BE2C (cell line): ENCODE results near the gene RPS6KA5.

Source experiments
- DNase-seq: peaks from one replicate; pipeline ENCODE4 v3.0.0-alpha.2; 2020
- H3K27me3 ChIP-seq: fragments of 250-450 bp; sonication (Bioruptor Pico); 2 replicates; pipeline ENCODE4 v1.5.1; 2020; ENCODE audit warnings: mild to moderate bottlenecking
- H3K36me3 ChIP-seq: fragments of 250-450 bp; sonication (Bioruptor Pico); 2 replicates; pipeline ENCODE4 v1.5.1; 2020; ENCODE audit warnings: mild to moderate bottlenecking
- H3K4me1 ChIP-seq: fragments of 250-450 bp; sonication (Bioruptor Pico); 2 replicates; pipeline ENCODE4 v1.5.1; 2020
- H3K4me3 ChIP-seq: 2 replicates; pipeline ENCODE4 v1.5.1; 2011; ENCODE audit warnings: low read depth, low read length
- H3K9me3 ChIP-seq: fragments of 250-450 bp; sonication (Bioruptor Pico); 2 replicates; pipeline ENCODE4 v1.5.1; 2020
- CTCF ChIP-seq: IDR thresholded peaks from 2 replicates; pipeline ENCODE4 v1.5.1; 2012; ENCODE audit warnings: mild to moderate bottlenecking, low read depth, low read length

Gene RPS6KA5

DNA sequence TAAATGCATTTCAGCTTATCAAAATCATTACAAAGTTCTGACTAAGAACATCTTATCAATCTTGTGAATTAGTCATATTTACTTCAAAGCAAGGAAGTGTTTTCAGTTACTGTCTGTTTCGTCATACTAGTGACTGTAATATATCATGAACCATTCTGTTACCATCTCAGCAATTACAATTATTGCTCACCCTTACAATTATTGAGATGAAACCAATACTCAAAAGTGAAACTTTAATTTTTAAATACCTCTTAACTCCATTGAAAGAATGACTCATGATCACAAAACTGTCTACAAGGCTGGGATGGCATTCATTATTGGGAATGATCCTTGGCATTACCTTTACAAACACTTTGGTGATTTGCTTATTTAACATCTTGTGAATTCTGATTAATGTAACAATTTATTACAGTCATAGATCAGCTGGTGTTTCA lies 90.3 kb downstream of the RPS6KA5 start:
- Histone ChIP-seq H3K9me3 (no peaks in the 10 kb centered on the region), H3K27me3 (no peaks in the 10 kb centered on the region), H3K4me3 (no peak overlapping the region), H3K36me3 (no peaks in the 10 kb centered on the region), H3K4me1 (no peaks in the 10 kb centered on the region)
- DNase-seq: no peak
- TF ChIP-seq CTCF: no peak

DNA sequence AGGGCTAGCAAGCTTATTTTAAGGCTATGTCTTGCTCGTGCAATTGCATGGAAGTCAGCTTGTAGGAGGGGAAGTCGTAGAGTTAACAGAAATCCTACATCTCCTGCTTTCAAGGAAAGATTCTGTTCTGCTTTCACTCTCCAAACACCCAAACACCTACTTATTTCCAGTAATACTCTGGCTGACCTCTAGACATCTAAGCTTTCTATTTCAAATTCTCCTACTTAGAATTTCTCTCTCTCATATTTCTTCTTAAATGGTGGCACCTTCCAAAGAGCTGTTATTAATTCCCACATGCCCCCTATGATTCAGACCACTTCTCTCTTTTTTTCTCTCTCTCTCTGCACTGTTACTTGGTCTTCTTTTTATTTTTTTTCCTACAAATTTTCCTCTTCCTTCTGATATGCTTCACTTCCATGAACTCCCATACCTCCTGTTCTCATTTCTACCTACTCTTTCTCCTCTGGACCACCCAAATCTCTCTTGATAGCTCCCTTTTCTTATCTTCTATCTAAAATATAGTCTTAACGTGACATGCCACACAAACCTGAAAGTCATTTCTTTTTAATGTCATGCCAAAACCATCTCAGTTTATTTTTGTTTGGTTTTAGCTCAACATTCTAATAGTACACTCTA lies 90.8 kb downstream of the RPS6KA5 start:
- H3K27me3 ChIP-seq: no peaks in the 10 kb centered on the region
- no peak overlapping the region for H3K4me3 ChIP-seq
- no peak for TF ChIP-seq CTCF
- no peaks in the 10 kb centered on the region for H3K4me1 ChIP-seq
- H3K36me3 ChIP-seq: no peaks in the 10 kb centered on the region
- no peaks in the 10 kb centered on the region for H3K9me3 ChIP-seq
- DNase-seq: no peak

- no peak for DNase-seq
- no peaks in the 10 kb centered on the region for H3K27me3 ChIP-seq
- no peaks in the 10 kb centered on the region for H3K9me3 ChIP-seq
- no peaks in the 10 kb centered on the region for H3K36me3 ChIP-seq
- TF ChIP-seq CTCF: no peak
- no peak overlapping the region for H3K4me3 ChIP-seq
- no peaks in the 10 kb centered on the region for H3K4me1 ChIP-seq
These were observed 92.4 kb downstream of the RPS6KA5 start for GRCh38 chr14:90968025-90968424.

DNA sequence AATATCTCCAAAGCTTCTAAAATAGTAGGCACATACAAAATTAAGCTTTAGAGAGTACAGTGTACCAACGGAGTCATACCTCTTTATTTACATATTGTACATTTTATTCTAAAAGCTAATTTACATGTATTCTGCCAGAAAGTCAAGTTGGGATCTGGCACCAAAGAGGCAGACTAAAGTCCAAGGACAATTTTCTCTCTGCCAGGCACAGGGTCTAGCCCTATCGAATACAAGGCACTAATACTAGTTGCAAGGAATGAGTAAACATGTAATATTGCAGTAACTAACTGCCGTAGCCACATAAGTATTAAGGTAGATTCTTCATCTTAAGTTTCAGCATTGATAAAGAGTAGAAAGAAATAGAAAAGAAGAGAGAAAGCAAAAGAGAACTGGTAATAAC lies 93.9 kb downstream of the RPS6KA5 start:
- Histone ChIP-seq H3K27me3 (no peaks in the 10 kb centered on the region), H3K4me1 (no peaks in the 10 kb centered on the region), H3K36me3 (no peaks in the 10 kb centered on the region), H3K4me3 (no peak overlapping the region), H3K9me3 (no peaks in the 10 kb centered on the region)
- no peak for TF ChIP-seq CTCF
- no peak for DNase-seq

- no peak overlapping the region for H3K4me3 ChIP-seq
- H3K9me3 ChIP-seq: no peaks in the 10 kb centered on the region
- H3K4me1 ChIP-seq: no peaks in the 10 kb centered on the region
- H3K27me3 ChIP-seq: no peaks in the 10 kb centered on the region
- no peaks in the 10 kb centered on the region for H3K36me3 ChIP-seq
- no peak for DNase-seq
- TF ChIP-seq CTCF: no peak
These were observed 94.7 kb downstream of the RPS6KA5 start for GRCh38 chr14:90965765-90966164.

GRCh38 chr14:90963343-90963742 lies 97.1 kb downstream of the RPS6KA5 start:
- H3K9me3 ChIP-seq: no peaks in the 10 kb centered on the region
- no peak for TF ChIP-seq CTCF
- H3K27me3 ChIP-seq: no peaks in the 10 kb centered on the region
- no peaks in the 10 kb centered on the region for H3K4me1 ChIP-seq
- no peak for DNase-seq
- no peaks in the 10 kb centered on the region for H3K36me3 ChIP-seq
- no peak overlapping the region for H3K4me3 ChIP-seq
